HG02973 (cell line): Measurements from ENCODE around the gene RETREG2.

Experiments
- ATAC-seq: cut with Tn5 transposase; IDR thresholded peaks from one replicate; pipeline ENCODE4 v1.9.1; 2021; ENCODE audit warnings: moderate library complexity; ENCODE audit not compliant: unreplicated experiment

Gene RETREG2

DNA sequence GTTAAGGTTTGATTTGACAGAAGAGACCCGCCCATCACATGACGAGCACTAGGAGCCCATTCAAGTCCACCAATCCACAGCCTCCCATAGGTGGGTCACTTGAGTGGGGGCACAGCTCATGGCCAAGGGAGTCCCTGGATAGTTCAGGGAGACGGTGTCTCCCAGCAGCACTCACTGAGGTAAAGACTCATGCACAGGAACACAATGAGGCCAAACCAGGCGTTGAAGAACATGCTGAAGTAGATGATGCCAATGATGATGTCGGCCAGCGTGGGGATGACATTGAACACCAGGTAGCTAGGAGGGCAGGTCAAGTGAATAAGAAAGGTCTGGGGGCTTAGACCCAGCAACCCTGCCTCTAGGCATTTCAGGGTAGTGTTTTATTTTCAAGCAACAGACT, 36.7 kb downstream of the RETREG2 start:
- ATAC-seq = no peak

DNA sequence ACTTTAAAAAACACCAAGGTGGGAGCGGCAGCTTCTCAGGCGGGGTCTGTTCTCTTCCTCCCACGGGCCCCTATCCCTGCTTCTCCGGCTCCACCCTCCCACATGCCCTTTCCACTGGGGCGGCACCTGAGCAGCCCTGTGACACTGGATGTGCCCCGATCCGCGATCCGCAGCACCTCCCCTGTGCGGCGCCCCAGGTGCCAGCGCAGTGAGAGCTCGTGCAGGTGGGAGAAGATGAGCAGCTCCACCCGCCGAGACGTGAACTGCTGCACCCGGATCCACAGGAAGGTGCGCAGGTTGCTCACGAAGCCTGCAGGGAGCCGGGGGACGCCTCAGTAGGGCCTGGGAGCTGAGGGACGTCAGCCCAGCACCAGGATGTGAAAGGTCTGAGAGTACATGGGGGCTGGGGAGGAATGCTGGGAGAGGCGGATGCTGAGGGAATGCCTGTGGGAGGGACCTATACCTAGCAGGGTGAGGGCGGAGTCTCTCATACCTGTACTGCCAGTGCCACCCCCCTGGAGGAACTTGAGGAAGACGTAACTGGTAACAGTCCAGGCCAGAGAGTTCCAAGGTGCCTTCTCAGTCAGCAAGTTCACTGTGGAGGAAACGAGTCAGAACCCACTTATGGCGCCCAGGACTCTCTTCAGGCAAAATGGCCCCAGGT, 37.9 kb downstream of the RETREG2 start:
- ATAC-seq = no peak

DNA sequence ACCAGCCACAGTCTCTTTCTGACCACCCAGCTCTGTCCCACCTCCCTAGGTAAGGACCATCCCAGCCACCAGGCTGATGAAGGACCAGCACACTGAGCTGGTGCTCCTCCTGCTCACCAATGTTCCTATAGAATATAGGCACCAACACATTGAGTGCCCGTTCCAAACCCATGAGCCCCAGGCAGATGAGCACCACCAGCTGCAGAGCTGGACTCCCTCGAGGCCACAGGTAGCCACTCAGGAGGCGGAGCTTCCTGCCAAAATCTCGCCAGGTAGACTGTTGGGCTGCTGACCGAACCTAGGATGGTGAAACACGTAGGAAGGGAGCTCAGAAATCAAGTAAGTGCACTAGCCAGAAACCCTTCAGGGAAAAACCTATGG, 38.5 kb downstream of the RETREG2 start:
- ATAC-seq = no peak

DNA sequence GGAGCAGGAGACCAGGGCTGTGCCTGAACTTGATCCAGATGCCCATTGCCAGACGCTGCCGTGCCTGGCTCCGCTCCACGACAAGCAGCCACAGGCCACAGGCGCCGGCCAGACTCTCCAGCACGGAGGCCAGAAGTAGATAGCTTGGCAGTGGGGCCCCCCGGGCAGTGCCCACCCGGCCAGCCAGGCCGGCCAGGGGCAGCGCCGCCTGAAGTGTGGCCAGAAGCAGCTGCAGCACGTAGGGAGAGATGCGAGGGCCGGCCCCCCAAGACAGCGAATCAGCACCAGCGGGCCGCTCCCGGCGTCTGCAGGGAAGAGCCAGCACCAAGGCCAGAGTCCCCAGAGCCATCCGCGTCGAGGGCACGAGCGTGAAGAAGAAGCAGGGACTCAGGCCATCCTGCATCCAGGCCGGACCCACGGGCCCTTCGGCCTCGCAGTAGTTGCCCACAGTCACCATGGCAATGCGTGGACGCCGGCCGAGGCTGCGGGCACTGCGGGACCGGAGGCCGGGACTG, 40.2 kb downstream of the RETREG2 start:
- ATAC-seq = peak; percentile 17

DNA sequence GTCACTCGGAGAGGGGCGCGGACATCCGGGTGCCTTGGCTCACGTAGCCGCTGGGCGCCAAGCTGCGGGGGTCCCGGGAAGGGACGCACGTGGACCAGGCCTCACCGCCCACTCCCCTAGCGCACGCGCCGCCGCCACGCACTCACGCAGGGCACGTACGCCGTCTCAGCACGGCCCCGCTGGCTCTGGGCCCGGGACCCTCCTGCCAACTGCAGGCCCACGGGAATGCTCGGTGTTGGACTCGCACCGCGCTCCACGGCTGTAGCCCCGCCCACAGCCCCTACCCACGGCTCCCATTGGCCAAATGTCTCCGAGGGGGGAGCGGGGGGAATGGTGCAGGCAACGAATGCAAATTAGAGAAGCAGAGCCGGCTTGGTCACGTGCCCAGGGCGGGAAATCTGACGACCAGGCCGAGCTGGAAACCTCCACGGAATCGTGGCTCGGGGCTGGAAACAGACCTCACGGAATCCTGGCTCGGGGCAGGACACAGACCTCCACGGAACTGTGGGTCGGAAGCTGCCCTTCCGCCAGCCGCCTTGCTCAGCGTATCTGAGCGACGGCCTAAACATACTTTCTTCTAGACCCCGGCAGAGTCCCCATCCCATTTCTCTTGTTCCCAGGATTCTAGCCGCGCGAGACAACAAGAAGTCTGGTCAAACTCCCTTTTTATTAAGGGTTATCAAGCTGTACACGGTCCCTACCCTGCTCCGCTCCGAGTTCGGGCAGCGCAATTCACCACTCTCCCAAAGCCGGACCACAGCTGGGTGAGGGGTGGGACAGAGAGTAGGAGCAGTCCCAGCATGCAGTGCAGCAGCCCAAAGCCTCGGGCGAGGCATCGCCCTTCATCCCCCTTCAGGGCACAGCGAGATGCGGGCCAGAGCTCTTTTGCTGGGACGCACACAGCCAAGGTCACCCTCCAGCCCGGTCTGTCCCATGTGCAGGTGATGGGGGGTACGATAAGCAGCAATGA, 40.9 kb downstream of the RETREG2 start, which contains the start of gene ABCB6:
Gene ABCB6, minus strand, starts transcription at position 227 of the 970 bp plus-strand sequence. CDS start 285 bp downstream, outside the sequence.
- peak; percentile 66 for ATAC-seq

DNA sequence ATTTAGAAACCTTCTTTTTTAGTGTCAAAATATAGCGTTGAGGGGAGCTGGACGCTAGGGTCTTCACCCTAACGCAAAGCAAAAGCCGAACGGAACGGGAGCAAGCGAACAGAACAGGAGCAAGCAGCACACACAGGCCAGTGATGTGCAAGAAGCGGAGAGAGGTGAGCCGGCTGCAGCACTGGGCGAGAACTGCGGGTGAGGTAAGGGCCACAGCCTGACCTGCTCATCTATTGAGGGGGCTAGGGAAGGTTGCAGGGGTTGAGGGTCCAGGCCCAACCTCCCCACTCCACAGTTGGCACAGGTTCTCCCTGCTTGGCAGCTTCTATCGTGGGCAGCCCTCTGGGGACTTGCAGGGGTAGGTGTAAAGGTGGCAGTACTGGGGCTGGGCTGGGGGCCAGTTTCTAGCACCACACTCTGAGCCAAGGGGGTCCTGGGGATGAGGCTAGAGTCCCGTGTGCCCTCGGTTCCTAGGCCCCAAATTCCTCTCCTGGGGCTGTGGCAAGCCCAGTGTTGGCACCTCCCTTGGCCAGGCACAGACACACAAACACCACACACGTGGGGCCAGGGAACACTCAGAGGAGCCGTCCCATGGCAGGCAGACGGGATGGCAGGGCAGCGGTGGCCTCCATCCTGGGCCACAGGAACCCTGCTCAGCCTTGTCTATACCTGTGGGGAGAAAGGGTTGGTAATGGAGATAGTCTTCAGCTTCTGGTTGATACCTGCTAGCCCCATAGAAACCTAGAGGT, 41.9 kb downstream of the RETREG2 start:
- no peak for ATAC-seq

DNA sequence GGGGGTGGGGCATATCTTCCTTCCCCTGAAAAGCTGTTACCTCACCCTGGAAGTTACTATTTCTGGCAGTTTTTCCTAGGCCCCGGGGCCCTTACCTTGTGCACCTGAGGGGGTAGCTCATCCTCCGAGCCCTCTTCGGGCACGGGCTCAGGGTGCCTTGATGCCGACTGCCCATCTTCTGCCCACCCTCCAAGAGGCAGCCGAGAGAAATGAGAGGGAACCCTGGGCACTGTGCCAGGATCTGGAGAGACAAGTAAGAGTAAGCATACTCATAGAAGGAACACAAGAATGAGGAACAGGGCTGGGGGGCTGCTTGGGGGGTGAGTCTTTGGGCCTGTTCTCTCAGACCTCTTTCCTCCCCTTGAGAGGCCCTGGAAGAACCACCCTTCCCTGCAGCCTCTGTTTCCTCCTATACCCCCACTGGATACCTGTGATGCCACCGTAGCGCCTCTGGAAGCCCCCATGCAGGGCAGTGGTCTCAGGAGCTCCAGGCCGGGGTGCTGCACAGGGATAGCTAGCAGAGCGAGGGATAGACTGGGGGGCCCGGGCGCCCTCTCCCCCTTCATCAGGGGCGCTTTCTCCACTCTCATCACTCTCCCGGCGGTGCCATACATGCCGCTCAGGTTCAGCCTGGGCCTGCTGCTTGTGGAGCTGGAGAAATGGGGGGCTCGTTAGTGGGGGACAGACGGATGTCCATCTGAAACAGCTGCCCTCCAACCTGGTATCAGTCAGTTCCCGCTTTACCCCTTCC, 42.8 kb downstream of the RETREG2 start:
- no peak for ATAC-seq

DNA sequence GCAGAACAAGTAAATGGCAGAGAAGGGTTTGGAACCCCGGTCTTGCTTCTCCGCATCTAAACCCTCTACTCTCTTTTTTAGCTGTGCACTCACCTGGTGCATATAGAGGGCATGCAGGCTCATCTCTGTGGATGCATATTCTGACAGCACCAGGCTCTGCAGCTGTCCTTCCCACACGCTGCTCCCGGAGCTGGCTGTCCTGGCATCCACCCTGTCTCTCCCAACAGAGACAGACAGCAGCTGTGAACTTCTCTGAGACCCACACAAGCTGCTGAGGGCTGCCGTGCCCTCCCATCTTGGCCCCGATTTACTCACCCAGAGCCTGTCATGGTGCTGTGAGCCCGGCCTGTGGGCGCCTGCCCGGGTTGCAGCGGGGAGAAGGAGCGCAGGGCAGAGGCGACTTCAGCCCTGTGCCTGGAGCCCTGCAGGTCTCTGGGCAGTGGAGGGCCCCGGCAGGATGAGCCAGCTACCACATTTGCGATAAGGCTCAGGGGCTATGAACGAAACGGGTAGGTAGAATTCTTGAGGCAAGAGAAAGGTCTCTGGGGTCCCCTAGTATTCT, 44.0 kb downstream of the RETREG2 start:
- no peak for ATAC-seq

DNA sequence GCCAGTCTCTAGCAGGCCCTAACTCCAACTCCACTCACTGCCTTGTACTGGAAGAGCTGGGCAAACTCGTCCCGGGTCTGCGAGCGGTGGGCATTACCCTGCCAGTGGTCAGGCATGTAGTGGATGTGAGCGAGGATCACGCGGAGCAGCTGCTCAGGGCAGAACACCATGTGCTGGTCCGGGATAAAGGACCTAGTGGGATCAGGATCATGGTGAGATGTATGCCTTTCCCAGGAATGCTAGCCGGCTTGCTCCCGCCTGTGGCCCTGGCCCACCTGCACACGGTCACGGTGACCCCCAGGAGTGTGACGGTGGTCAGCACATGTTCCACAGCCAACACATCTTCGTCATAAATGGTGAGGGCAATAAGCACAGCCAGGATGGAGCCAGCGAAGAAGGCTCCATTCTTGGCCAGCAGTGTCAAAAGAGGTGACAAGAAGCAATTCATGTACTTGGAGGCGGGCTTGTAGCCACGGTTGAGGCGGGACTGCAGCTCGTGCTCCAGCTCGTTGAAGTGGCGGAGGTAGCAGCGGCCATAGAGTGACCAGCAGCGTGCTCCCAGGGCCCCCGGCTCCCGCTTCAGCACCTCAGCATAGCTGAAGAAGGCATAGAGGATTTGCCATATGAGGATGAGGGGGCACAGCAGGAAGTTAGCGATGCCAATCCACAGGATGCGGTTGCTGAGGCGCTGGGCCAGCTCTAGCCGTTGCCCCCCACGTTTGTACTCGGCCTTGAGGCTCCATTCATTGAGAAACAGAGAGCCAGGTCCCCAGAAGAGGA, 45.9 kb downstream of the RETREG2 start:
- no peak for ATAC-seq

DNA sequence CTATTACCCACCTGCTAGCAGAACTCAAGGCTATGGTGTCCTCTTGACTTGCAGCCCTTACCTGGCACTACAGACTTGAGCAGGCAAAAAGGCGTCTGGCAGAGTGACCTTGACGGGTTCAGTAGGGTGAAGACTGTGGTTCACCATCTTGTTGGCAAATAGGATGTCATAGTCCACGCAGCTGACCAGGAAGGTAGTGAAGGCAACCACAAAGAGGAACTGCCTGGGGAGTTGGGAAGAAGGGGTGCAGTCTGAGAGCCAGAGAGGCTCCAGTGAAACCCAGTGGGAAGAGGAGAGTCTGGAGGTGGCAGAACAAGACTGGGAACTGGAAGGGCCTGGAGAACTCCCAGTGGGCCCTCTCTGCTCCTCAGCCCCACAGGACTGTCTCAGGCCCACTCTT, 47.3 kb downstream of the RETREG2 start:
- ATAC-seq = no peak

DNA sequence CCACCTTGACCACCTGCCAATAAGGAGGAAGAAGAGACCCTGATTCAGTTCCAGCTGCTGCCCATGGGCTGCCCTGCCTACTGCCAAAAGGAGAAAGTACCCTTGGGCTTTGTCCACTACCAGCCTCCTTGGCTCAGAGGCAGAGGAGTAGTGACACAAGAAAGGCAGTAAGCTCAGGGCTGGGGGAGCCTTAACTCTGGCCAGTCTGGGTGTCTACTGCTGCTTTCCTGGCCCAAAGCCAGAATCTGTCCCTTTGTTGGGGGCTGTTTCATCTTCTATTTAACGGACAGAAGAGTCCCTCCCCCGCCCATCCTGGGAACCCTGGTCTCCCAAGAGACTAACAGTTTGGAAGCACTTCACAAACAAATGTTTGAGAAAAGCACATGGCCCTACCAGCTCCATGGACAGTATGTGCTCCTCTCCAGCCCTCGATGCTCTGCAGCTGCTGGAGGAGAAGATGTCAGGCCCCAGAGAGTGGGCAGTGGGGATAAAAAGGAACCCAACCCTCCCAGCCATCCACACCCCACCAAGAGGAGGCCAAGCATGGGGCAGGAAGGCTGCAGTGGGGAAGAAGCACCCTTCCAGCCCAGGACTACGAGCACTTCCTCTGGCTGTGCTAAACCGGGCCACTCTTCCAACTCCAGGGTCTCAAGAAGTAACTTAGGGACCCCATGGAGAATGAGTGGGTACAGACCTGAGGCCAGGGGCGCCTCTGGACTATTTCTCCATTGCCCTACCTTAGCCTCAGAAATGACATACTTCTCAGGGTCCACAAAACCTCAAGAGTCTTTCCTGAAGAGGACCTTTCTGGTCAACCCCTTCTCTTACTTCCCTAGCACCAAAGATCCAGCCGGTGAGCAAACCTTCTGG, 50.2 kb downstream of the RETREG2 start:
- ATAC-seq = no peak

DNA sequence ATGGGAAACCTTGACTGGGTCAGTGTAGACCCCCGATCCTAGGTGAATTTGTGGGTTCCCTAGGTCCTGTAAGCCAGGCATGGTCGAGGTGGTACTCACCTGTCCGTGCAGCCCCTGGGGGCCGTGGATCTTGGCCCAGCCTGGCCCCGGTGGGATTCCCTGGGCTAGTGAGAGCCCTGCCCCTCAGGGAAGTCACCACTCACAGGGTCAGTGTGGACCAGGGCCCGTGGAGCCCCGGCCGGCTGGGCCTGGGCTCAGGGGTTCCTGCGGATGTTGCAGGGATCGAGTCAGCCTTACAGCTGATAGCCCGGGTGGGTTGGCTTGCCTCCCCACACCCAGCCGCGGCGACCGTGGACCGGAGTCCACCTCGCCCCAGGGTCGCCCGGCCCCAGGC, 50.8 kb downstream of the RETREG2 start:
- no peak for ATAC-seq

DNA sequence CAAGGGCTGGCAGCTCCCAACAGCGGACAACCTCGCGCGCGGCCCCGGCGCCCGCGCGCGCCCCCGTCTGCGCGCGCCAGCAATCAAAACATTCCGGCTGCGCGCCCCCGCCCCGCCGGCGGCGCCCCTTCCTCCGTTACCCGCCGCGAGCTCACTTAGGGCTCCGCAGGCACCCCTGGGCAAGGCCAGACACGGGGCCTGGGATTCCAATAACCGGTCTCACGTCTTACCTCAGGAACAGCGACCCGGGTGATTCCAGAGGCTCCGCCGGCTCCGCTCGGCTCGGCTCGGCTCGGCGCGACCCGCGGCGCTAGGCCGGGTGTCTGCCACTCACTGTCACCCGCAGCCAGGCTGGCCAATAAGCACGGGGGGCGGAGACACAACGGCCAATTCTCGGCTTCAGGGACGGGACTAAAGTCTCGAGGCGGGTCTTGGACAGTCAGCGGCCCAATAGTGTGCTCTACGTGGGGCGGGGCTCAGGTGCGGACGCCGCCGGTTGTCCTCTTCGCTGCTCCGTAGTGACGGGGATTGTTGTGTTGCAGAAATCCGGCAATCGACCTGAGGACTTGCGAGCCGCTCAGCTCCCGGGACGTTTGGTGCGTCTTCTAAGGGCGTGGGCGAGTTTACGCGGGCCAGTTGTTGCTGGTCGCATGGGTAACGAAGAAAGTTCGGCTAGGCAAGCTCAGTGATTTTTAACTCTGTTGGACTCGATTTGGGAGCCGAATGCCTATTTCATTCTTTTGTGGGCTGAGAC, 51.4 kb downstream of the RETREG2 start, which contains the start of the genes ANKZF1 and ATG9A:
Gene ANKZF1, plus strand, starts transcription at position 502 of the 754 bp plus-strand sequence. CDS start 452 bp downstream, outside the sequence.
Gene ATG9A, minus strand, starts transcription at position 332 of the 754 bp plus-strand sequence. CDS start 1,612 bp downstream, outside the sequence.
- ATAC-seq = peak; percentile 95

DNA sequence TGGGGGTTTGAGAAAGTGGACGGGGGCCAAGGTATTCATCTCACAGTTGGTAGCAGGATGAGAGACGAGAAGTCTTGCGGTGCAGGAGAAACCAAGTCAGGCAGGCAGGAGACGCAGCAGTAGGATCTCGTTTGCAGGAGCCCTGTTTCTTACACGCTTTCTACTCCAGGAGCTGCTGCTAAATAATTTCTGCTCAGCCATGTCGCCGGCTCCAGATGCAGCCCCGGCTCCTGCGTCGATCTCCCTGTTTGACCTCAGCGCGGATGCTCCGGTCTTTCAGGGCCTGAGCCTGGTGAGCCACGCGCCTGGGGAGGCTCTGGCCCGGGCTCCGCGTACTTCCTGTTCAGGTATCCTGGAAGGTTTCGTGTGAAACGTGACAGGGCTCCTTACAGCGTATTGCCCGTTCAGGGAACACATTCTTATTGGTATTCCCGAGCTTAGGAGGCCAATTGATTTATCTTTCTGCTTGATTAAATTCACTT, 52.0 kb downstream of the RETREG2 start:
- peak; percentile 16 for ATAC-seq

DNA sequence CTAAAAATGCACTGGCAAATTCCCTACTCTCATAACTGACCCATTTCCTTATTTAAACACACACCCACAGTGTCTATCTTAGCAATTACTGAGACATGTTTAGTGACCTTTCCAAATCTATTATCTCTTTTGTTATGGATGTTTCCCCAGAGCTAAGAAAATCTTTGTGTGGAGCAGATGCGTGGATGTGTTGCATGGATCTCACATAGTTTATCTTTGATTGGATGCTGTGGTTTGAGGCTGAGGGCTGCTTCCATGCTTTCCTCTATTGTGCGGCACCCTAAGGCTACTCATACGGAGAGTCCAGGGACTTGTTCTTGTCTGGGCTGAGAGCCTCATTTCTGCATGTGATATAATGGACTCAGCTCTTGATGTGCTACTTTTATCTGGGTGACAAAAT, 56.3 kb downstream of the RETREG2 start:
- ATAC-seq = no peak
